Measurements from ENCODE around the gene RFC1.

The RFC1 gene

GRCh38 chr4:39319676-39320075 lies 46.5 kb downstream of the RFC1 start:
- no peaks in the 10 kb centered on the region; the same call in 1 of the 2 replicates for H4K20me1 ChIP-seq (ENCODE audit: control insufficient read depth, insufficient read depth, low read depth, low read length)
- no peaks in the 10 kb centered on the region for H3K9me2 ChIP-seq (replicated peaks; ENCODE audit: control insufficient read depth, low read length)
- H3F3A ChIP-seq (ENCODE audit: control insufficient read depth, insufficient read depth): peaks cover 7% of the 10 kb centered on the region
- H3K4me3 ChIP-seq (ENCODE audit: low read length): no peak overlapping the region
- H3K9me3 ChIP-seq (ENCODE audit: control insufficient read depth, insufficient read depth, low read length): no peaks in the 10 kb centered on the region
- H3K4me2 ChIP-seq (ENCODE audit: low read length): no peak overlapping the region
- peaks cover 94% of the 10 kb centered on the region for H3K36me3 ChIP-seq (ENCODE audit: control insufficient read depth, low read length)
- no peaks in the 10 kb centered on the region for H3K27me3 ChIP-seq (ENCODE audit: control insufficient read depth, low read length)
- TF ChIP-seq CTCF (IDR thresholded peaks at IDR 0.05; ENCODE audit: low read depth, low read length, poor library complexity, severe bottlenecking) (no peak), EZH2phosphoT487 (IDR thresholded peaks at IDR 0.05; ENCODE audit: borderline replicate concordance, low read length) (no peak)
- 0 out of 2 replicates have a peak, but pooled peaks cover 3% of the 10 kb centered on the region for H3K4me1 ChIP-seq (ENCODE audit: control insufficient read depth, low read length)
- no peak overlapping the region for H3K27ac ChIP-seq (ENCODE audit: low read depth, low read length)
- peaks cover 41% of the 10 kb centered on the region for H3K79me2 ChIP-seq (ENCODE audit: control insufficient read depth, low read length)

DNA sequence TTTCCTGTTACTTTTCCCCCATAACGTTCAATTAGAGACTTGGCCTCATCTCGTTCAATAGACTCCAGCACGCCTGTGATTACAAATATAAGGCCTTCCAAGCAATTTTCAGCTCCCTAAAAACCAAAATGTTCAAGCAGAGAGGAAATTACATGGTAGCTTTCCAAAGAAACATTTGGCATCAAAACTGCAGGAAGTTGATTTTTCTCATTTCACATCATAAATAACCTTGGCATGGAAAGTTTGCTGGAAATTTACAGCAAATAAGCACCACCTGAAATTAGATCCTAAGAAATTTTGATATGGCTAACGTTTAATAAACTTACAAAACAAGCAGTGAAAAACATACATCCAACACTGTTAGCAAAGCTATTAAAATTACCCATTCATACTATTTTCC lies 53.3 kb downstream of the RFC1 start:
- H3K9me3 ChIP-seq (ENCODE audit: control insufficient read depth, insufficient read depth, low read length): no peaks in the 10 kb centered on the region
- no peak overlapping the region for H3K4me3 ChIP-seq (ENCODE audit: low read length)
- no peaks in the 10 kb centered on the region for H3K27me3 ChIP-seq (ENCODE audit: control insufficient read depth, low read length)
- H3K4me2 ChIP-seq (ENCODE audit: low read length): no peak overlapping the region
- H3F3A ChIP-seq (ENCODE audit: control insufficient read depth, insufficient read depth): peaks cover 6% of the 10 kb centered on the region
- peaks cover 38% of the 10 kb centered on the region for H3K79me2 ChIP-seq (ENCODE audit: control insufficient read depth, low read length)
- H3K4me1 ChIP-seq (ENCODE audit: control insufficient read depth, low read length): no peaks in the 10 kb centered on the region
- no peak overlapping the region for H3K27ac ChIP-seq (ENCODE audit: low read depth, low read length)
- H3K36me3 ChIP-seq (ENCODE audit: control insufficient read depth, low read length): peaks cover 99% of the 10 kb centered on the region
- H4K20me1 ChIP-seq (ENCODE audit: control insufficient read depth, insufficient read depth, low read depth, low read length): no peaks in the 10 kb centered on the region
- TF ChIP-seq CTCF (IDR thresholded peaks at IDR 0.05; ENCODE audit: low read depth, low read length, poor library complexity, severe bottlenecking) (no peak), EZH2phosphoT487 (IDR thresholded peaks at IDR 0.05; ENCODE audit: borderline replicate concordance, low read length) (no peak)
- H3K9me2 ChIP-seq (replicated peaks; ENCODE audit: control insufficient read depth, low read length): no peaks in the 10 kb centered on the region

DNA sequence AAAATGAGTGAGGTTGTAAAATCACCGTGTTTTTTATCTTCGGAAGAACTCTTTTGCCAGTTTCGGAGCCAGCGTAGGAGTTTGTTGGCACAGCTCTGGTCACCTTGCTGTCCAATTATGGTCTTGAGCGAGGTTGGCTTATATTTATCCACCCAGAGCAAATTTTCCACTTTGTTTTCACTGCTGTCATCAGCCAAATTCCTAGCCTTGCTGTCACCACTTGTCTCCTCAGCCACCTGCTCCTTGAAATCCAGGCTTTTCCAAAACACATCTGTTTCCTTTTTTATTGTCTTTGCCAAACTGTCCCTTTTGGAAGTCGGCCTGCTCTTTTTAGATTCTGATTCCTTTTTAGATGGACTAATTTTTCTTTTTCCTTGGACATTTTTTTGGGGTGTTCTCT lies 57.6 kb downstream of the RFC1 start:
- H3K4me1 ChIP-seq (ENCODE audit: control insufficient read depth, low read length): no peaks in the 10 kb centered on the region
- no peaks in the 10 kb centered on the region for H3K27me3 ChIP-seq (ENCODE audit: control insufficient read depth, low read length)
- TF ChIP-seq EZH2phosphoT487 (IDR thresholded peaks at IDR 0.05; ENCODE audit: borderline replicate concordance, low read length) (no peak), CTCF (IDR thresholded peaks at IDR 0.05; ENCODE audit: low read depth, low read length, poor library complexity, severe bottlenecking) (no peak)
- H3K4me2 ChIP-seq (ENCODE audit: low read length): no peak overlapping the region
- no peaks in the 10 kb centered on the region for H4K20me1 ChIP-seq (ENCODE audit: control insufficient read depth, insufficient read depth, low read depth, low read length)
- H3K4me3 ChIP-seq (ENCODE audit: low read length): no peak overlapping the region
- H3K9me2 ChIP-seq (replicated peaks; ENCODE audit: control insufficient read depth, low read length): no peaks in the 10 kb centered on the region
- H3F3A ChIP-seq (ENCODE audit: control insufficient read depth, insufficient read depth): peaks cover 6% of the 10 kb centered on the region
- H3K27ac ChIP-seq (ENCODE audit: low read depth, low read length): no peak overlapping the region
- peaks cover 46% of the 10 kb centered on the region for H3K79me2 ChIP-seq (ENCODE audit: control insufficient read depth, low read length)
- no peaks in the 10 kb centered on the region for H3K9me3 ChIP-seq (ENCODE audit: control insufficient read depth, insufficient read depth, low read length)
- peaks cover 97% of the 10 kb centered on the region for H3K36me3 ChIP-seq (ENCODE audit: control insufficient read depth, low read length)
